H9 (cell line): ENCODE results near the gene LRP1-AS. TPM values are rescaled to one million over a fixed set of nuclear protein-coding genes. Genes with fewer than 3 reads are reported as not detected.
A peak's percentile ranks its signal among the peaks of the same experiment; 100 is the strongest.

Source experiments
- DNase-seq: peaks from one replicate; pipeline ENCODE4 v3.0.0-alpha.2; 2017
- H2AFZ ChIP-seq: one replicate; pipeline ENCODE4 v1.6.1; 2013; ENCODE audit warnings: mild to moderate bottlenecking, low read length, control low read depth, moderate library complexity
- H2AK5ac ChIP-seq: 2 replicates; pipeline ENCODE4 v1.6.1; 2013; ENCODE audit warnings: low read length, control low read depth, mixed read lengths; ENCODE audit not compliant: insufficient read length
- H2BK120ac ChIP-seq: one replicate; pipeline ENCODE4 v1.6.1; 2013; ENCODE audit warnings: low read depth, mild to moderate bottlenecking, low read length, control low read depth, inconsistent platforms; ENCODE audit not compliant: poor library complexity, severe bottlenecking
- H2BK12ac ChIP-seq: 2 replicates; pipeline ENCODE4 v1.6.1; 2013; ENCODE audit warnings: low read length, control low read depth, mixed read lengths, low read depth; ENCODE audit not compliant: insufficient read length
- H2BK15ac ChIP-seq: 2 replicates; pipeline ENCODE4 v1.6.1; 2013; ENCODE audit warnings: low read depth, low read length, control low read depth
- H2BK20ac ChIP-seq: one replicate; pipeline ENCODE4 v1.6.1; 2013; ENCODE audit warnings: low read depth, mild to moderate bottlenecking, low read length, control low read depth, inconsistent platforms; ENCODE audit not compliant: poor library complexity, severe bottlenecking
- H2BK5ac ChIP-seq: 2 replicates; pipeline ENCODE4 v1.6.1; 2013; ENCODE audit warnings: low read length, control low read depth, mixed read lengths; ENCODE audit not compliant: insufficient read length
- H3K14ac ChIP-seq: 2 replicates; pipeline ENCODE4 v1.6.1; 2013; ENCODE audit warnings: low read length, control low read depth; ENCODE audit not compliant: insufficient read depth
- H3K18ac ChIP-seq: 2 replicates; pipeline ENCODE4 v1.6.1; 2013; ENCODE audit warnings: low read depth, mild to moderate bottlenecking, mixed read lengths, low read length, control low read depth; ENCODE audit not compliant: insufficient read length
- H3K23ac ChIP-seq: 2 replicates; pipeline ENCODE4 v1.6.1; 2013; ENCODE audit warnings: low read length, control low read depth, mixed read lengths, low read depth; ENCODE audit not compliant: insufficient read length
- H3K23me2 ChIP-seq: 2 replicates; pipeline ENCODE4 v1.6.1; 2013; ENCODE audit warnings: low read depth, mild to moderate bottlenecking, mixed read lengths, low read length, control low read depth; ENCODE audit not compliant: insufficient read length, poor library complexity, severe bottlenecking
- H3K27ac ChIP-seq: 2 replicates; pipeline ENCODE4 v1.5.1; 2013; ENCODE audit warnings: low read length, control low read depth, mixed read lengths, low read depth; ENCODE audit not compliant: insufficient read length
- H3K27me3 ChIP-seq: 2 replicates; pipeline ENCODE4 v1.6.1; 2013; ENCODE audit warnings: low read length, control low read depth, inconsistent platforms; ENCODE audit not compliant: insufficient read depth
- H3K4ac ChIP-seq: 2 replicates; pipeline ENCODE4 v1.6.1; 2013; ENCODE audit warnings: low read depth, mild to moderate bottlenecking, control low read depth, inconsistent platforms, low read length, moderate library complexity
- H3K4me1 ChIP-seq: 2 replicates; pipeline ENCODE4 v1.6.1; 2013; ENCODE audit warnings: low read length, control low read depth, inconsistent platforms; ENCODE audit not compliant: insufficient read depth
- H3K4me2 ChIP-seq: 2 replicates; pipeline ENCODE4 v1.6.1; 2013; ENCODE audit warnings: low read length, control low read depth, mixed read lengths; ENCODE audit not compliant: insufficient read length, insufficient read depth
- H3K56ac ChIP-seq: 2 replicates; pipeline ENCODE4 v1.6.1; 2013; ENCODE audit warnings: low read depth, mild to moderate bottlenecking, mixed read lengths, low read length, control low read depth; ENCODE audit not compliant: insufficient read length
- H3K79me1 ChIP-seq: 2 replicates; pipeline ENCODE4 v1.6.1; 2013; ENCODE audit warnings: low read depth, mild to moderate bottlenecking, moderate library complexity, low read length, control low read depth, inconsistent platforms; ENCODE audit not compliant: insufficient read depth, poor library complexity, severe bottlenecking
- H3K79me2 ChIP-seq: 2 replicates; pipeline ENCODE4 v1.6.1; 2013; ENCODE audit warnings: low read length, control low read depth, inconsistent platforms; ENCODE audit not compliant: insufficient read depth
- H3K9ac ChIP-seq: 2 replicates; pipeline ENCODE4 v1.6.1; 2013; ENCODE audit warnings: low read length, control low read depth, mixed read lengths; ENCODE audit not compliant: insufficient read length; ENCODE audit errors: extremely low read depth
- H3K9me3 ChIP-seq: one replicate; pipeline ENCODE4 v1.6.1; 2013; ENCODE audit warnings: low read depth, low read length, inconsistent platforms; ENCODE audit not compliant: control insufficient read depth
- H3T11ph ChIP-seq: one replicate; pipeline ENCODE4 v1.6.1; 2013; ENCODE audit warnings: mild to moderate bottlenecking, low read length, control low read depth, inconsistent platforms
- H4K20me1 ChIP-seq: one replicate; pipeline ENCODE4 v1.6.1; 2013; ENCODE audit not compliant: control insufficient read depth, insufficient read length, insufficient read depth
- H4K5ac ChIP-seq: 2 replicates; pipeline ENCODE4 v1.6.1; 2013; ENCODE audit warnings: low read depth, mild to moderate bottlenecking, mixed read lengths, low read length, control low read depth; ENCODE audit not compliant: insufficient read length
- H4K8ac ChIP-seq: replicated peaks from 2 replicates; pipeline ENCODE4 v1.6.1; 2013; ENCODE audit warnings: low read length, control low read depth, mixed read lengths, low read depth; ENCODE audit not compliant: insufficient read length
- H4K91ac ChIP-seq: 2 replicates; pipeline ENCODE4 v1.6.1; 2013; ENCODE audit warnings: low read depth, mild to moderate bottlenecking, moderate library complexity, mixed read lengths, low read length, control low read depth; ENCODE audit not compliant: insufficient read length
- H3K27ac Mint-ChIP-seq, 3 experiments: 2 replicates in 2 of 3; 3 replicates in 1 of 3; pipeline ENCODE4 v1.8.0; 2020 to 2021; ENCODE audit warnings: mixed read lengths in 3 of 3, mild to moderate bottlenecking in 1 of 3, moderate library complexity in 1 of 3
- H3K27me3 Mint-ChIP-seq: 2 replicates; pipeline ENCODE4 v1.8.0; 2021; ENCODE audit warnings: low read depth, mild to moderate bottlenecking, moderate library complexity, mixed read lengths
- H3K36me3 Mint-ChIP-seq, 3 experiments: 2 replicates in 2 of 3; 3 replicates in 1 of 3; pipeline ENCODE4 v1.8.0; 2020 to 2021; ENCODE audit warnings: low read depth in 3 of 3, mixed read lengths in 3 of 3; ENCODE audit not compliant: insufficient read depth in 1 of 3
- H3K4me1 Mint-ChIP-seq, 2 experiments: 2 replicates each; pipeline ENCODE4 v1.8.0; 2020; ENCODE audit warnings: mixed read lengths in 2 of 2
- H3K4me3 Mint-ChIP-seq, 2 experiments: 2 replicates in 1 of 2; 3 replicates in 1 of 2; pipeline ENCODE4 v1.8.0; 2020 to 2021; ENCODE audit warnings: mild to moderate bottlenecking in 2 of 2, mixed read lengths in 2 of 2, moderate library complexity in 1 of 2
- H3K9me3 Mint-ChIP-seq, 2 experiments: 2 replicates in 1 of 2; 3 replicates in 1 of 2; pipeline ENCODE4 v1.8.0; 2020; ENCODE audit warnings: mild to moderate bottlenecking in 2 of 2, mixed read lengths in 2 of 2, moderate library complexity in 1 of 2
- CTCF ChIP-seq: fragments of 200-600 bp; sonication (generic); conservative IDR thresholded peaks from 3 replicates; pipeline ENCODE4 v1.8.0; 2021; ENCODE audit warnings: antibody characterized with exemption, mild to moderate bottlenecking
- whole genome bisulfite sequencing: extraction: QIAGEN DNeasy Blood & Tissue Kit; methylation state at CpG from one replicate; pipeline ENCODE4 v1.1.7; 2013; ENCODE audit warnings: missing lambda C conversion rate, low lambda C conversion rate, mixed read lengths; ENCODE audit not compliant: insufficient read length; ENCODE audit errors: extremely low coverage; 5-methylcytosine and 5-hydroxymethylcytosine counted together
- total RNA-seq: library from RNA; stranded (reverse); gene quantifications from 2 replicates; pipeline ENCODE4 v1.2.1, GENCODE V29; 2021

Gene LRP1-AS
- total RNA-seq, 1 experiment from 2014 or later, result not detected

- peaks cover 23% of the 10 kb centered on the region; the same call in 1 of the 2 replicates for H3K79me2 ChIP-seq
Measured at GRCh38 chr12:57128519-57129247, 18.7 kb downstream of the LRP1-AS start.

More at GRCh38 chr12:57128519-57129247, 18.7 kb downstream of the LRP1-AS start:
- H3K27me3 ChIP-seq, result no peaks in the 10 kb centered on the region
- H2BK20ac ChIP-seq, result no peak overlapping the region
- peak overlapping the region; percentile 56 for H3K9ac ChIP-seq
- H3K56ac ChIP-seq, result no peak overlapping the region
- H3K4me3 Mint-ChIP-seq, result peak overlapping the region; percentile 86 to 91
- H2BK120ac ChIP-seq, result no peak overlapping the region
- H3K4me1 Mint-ChIP-seq, result peaks cover 52 to 61% of the 10 kb centered on the region in 2 experiments
- peaks cover 11% of the 10 kb centered on the region for H3K79me1 ChIP-seq
- no peak overlapping the region for H2BK5ac ChIP-seq
- no peak overlapping the region for H2BK12ac ChIP-seq
- peaks cover 27% of the 10 kb centered on the region for H3K4me1 ChIP-seq
- H3K18ac ChIP-seq, result peak overlapping the region; percentile 73
- no peaks in the 10 kb centered on the region; the same call in 1 of the 2 replicates for H3K27me3 Mint-ChIP-seq
- H2AK5ac ChIP-seq, result no peak overlapping the region
- H3K27ac Mint-ChIP-seq, result peak overlapping the region; percentile 85 to 92 (median 92); a peak in 6 of 7 replicates
- peak overlapping the region; percentile 72; the same call in 1 of the 2 replicates for H3K14ac ChIP-seq
- peak overlapping the region; percentile 56 for H3K4me2 ChIP-seq
- no peaks in the 10 kb centered on the region for H4K20me1 ChIP-seq
- peak; percentile 69 for DNase-seq
- H3T11ph ChIP-seq, result peak overlapping the region; percentile 59
- H3K27ac ChIP-seq, result peak overlapping the region; percentile 30
- H3K4ac ChIP-seq, result no peak overlapping the region; the same call in 1 of the 2 replicates
- H4K8ac ChIP-seq, result no peak overlapping the region
- H3K36me3 Mint-ChIP-seq, result peaks cover 3 to 8% (median 5%) of the 10 kb centered on the region in 3 experiments
- peaks cover 0 to 4% of the 10 kb centered on the region in 2 experiments; a peak in 3 of 5 replicates for H3K9me3 Mint-ChIP-seq
- H2BK15ac ChIP-seq, result no peak overlapping the region
- H3K23me2 ChIP-seq, result peaks cover 7% of the 10 kb centered on the region
- no peaks in the 10 kb centered on the region for H3K9me3 ChIP-seq
- no peak overlapping the region for H4K91ac ChIP-seq
- H4K5ac ChIP-seq, result no peak overlapping the region
- no peak overlapping the region for H3K23ac ChIP-seq
- no peak for TF ChIP-seq CTCF
- H2AFZ ChIP-seq, result no peak overlapping the region
- WGBS, result no CpG with 5 or more reads among the region's 35 CpGs
